BJ (cell line): ENCODE results near the gene CRADD. TPM values are rescaled to one million over a fixed set of nuclear protein-coding genes. Genes with fewer than 3 reads are reported as not detected.
A peak's percentile ranks its signal among the peaks of the same experiment; 100 is the strongest.

Experiments
- CTCF ChIA-PET: fragments of 350-600 bp; formaldehyde crosslinking; extraction: SDS; loops from one replicate; lab custom pipeline; 2021; ENCODE audit warnings: antibody characterized with exemption, inconsistent platforms; lab: Yijun Ruan, JAX
- POLR2A ChIA-PET: fragments of 300-600 bp; sonication (Branson Sonifier 250); formaldehyde crosslinking; extraction: SDS; loops from one replicate; lab custom pipeline; 2021; ENCODE audit warnings: antibody characterized with exemption; lab: Charles Lee
- DNase-seq: peaks from one replicate; pipeline ENCODE4 v3.0.0-alpha.2; 2011; ENCODE audit warnings: low read depth
- H3K27me3 ChIP-seq: 2 replicates; pipeline ENCODE4 v1.6.0; 2011; ENCODE audit warnings: low read length; ENCODE audit not compliant: control insufficient read depth, insufficient read depth
- H3K36me3 ChIP-seq: 2 replicates; pipeline ENCODE4 v1.5.1; 2011; ENCODE audit warnings: low read length; ENCODE audit not compliant: control insufficient read depth, insufficient read depth
- H3K4me3 ChIP-seq: 2 replicates; pipeline ENCODE4 v1.5.1; 2011; ENCODE audit warnings: low read depth, mild to moderate bottlenecking, control low read depth, low read length
- polyA plus RNA-seq: library from polyadenylated mRNA; depleted of rRNA; stranded (reverse); fragments of >200 nt; gene quantifications from 2 replicates; pipeline ENCODE4 v1.2.3, GENCODE V29; 2011
- TF ChIP-seq, protein P1 (sequence below): IDR thresholded peaks from 2 replicates; pipeline ENCODE4 v1.5.1; 2011; ENCODE audit warnings: low read depth, mild to moderate bottlenecking, control low read depth, inconsistent platforms, low read length, moderate library complexity; ENCODE audit not compliant: insufficient read depth

CRADD gene
- polyA plus RNA-seq, 1 experiment, result 16.6 TPM

DNA sequence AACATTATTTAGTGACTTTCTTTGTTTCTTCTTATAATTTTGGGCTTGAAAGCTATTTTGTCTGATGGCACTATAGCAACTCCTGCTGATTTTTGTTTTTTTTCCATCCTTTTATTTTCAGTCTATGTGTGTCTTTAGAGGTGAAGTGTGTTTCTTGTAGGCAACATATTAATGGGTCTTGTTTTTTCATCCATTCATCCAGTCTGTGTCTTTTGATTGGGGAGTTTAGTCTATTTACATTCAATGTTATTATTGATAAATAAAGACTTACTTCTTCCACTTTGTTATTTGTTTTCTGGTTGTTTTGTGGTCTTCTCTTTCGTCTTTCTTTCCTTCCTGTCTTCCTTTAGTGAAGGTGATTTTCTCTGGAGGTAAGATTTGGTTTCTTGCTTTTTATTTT lies 198.0 kb downstream of the CRADD start:
- no peak for DNase-seq
- ChIA-PET CTCF (no interaction called here), POLR2A (no interaction called here)
- TF ChIP-seq, protein P1, sequence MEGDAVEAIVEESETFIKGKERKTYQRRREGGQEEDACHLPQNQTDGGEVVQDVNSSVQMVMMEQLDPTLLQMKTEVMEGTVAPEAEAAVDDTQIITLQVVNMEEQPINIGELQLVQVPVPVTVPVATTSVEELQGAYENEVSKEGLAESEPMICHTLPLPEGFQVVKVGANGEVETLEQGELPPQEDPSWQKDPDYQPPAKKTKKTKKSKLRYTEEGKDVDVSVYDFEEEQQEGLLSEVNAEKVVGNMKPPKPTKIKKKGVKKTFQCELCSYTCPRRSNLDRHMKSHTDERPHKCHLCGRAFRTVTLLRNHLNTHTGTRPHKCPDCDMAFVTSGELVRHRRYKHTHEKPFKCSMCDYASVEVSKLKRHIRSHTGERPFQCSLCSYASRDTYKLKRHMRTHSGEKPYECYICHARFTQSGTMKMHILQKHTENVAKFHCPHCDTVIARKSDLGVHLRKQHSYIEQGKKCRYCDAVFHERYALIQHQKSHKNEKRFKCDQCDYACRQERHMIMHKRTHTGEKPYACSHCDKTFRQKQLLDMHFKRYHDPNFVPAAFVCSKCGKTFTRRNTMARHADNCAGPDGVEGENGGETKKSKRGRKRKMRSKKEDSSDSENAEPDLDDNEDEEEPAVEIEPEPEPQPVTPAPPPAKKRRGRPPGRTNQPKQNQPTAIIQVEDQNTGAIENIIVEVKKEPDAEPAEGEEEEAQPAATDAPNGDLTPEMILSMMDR, result no peak
- Histone ChIP-seq H3K27me3 (no peaks in the 10 kb centered on the region), H3K36me3 (no peaks in the 10 kb centered on the region), H3K4me3 (no peak overlapping the region)

DNA sequence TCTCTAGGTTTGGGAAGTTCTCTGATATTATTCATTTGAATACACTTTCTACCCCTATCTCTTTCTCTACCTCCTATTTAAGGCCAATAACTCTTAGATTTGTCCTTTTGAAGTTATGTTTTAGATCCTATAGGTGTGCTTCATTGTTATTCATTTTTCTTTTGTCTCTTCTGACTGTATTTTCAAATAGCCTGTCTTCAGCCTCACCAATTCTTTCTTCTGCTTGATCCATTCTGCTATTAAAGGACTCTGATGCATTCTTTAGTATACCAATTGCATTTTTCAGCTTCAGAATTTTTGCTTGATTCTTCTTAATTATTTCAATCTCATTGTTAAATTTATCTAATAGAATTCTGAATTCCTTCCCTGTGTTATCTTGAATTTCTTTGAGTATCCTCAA lies 199.2 kb downstream of the CRADD start:
- no peaks in the 10 kb centered on the region for H3K27me3 ChIP-seq
- DNase-seq, result no peak
- TF ChIP-seq, protein P1, result no peak
- no peak overlapping the region for H3K4me3 ChIP-seq
- ChIA-PET POLR2A (no interaction called here), CTCF (no interaction called here)
- no peaks in the 10 kb centered on the region for H3K36me3 ChIP-seq

DNA sequence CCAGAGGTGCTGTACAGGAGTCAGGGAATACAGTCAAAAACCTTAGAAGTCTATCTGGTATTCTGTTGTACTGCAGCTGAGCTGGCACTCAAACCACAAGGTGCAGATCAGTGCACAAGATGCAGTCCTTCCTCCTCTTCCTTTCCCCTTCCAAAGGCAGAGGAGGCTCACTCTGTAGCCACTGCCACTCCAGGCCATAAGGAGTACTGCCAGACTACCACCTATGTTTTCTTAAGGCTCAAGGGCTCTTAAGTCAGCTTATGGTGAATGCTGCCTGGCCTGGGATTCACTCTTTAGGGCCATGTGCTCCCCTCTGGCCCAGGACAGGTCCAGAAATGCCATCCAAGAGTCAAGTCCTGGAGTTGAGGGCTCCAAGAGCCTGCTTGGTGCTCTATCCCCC lies 200.3 kb downstream of the CRADD start:
- TF ChIP-seq, protein P1, result no peak
- DNase-seq, result no peak
- no peak overlapping the region for H3K4me3 ChIP-seq
- no peaks in the 10 kb centered on the region for H3K27me3 ChIP-seq
- CTCF ChIA-PET, result no interaction called here
- POLR2A ChIA-PET, result interaction anchor here (0.5 kb wide), 1 partner anchor 16 kb away, joined by 4 read pairs; no protein-coding TSS in a partner anchor
- H3K36me3 ChIP-seq, result no peaks in the 10 kb centered on the region

DNA sequence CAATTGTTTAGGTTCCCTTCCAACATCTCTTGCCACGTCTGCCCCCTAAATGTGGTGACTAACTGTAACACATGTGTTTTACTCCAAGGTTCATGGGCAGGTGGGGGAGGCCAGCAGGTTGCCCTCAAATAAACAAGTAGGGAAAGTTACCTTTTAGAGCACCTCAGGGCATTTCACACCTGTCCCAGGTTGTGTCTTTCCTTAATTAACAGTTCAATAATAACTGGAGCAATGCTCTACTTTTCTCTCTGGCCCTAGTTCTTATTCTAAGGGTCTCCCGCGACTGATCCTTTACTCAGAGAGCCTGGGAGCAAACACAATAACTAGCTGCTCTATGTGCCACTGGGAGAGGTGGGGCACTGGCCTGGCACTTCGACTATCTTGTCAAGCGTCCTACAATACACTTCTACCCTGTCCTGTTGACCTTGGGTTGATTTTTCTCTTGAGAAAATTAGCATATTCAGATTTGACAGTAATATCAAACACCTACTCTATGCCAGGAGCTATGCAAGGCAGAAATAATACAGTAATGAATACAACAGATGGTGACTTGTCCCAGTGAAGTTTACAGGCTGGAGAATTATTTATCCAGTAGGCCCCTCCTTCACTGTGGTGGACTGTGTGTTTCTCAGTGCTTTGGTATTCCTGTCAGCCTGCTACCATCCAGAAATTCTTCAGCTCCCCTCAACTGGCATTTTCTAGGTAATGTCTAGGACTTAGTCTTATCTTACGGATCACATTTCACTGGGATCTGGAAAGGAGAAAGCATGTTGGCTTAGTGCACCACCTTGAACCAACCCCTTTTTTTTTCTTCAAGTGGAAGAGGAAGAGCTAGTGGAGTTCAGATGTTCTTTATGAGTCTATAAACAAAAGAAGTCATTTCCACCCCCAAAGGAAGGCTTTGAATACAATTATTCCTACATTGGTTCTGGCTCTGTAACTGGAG lies 202.6 kb downstream of the CRADD start:
- ChIA-PET CTCF (interaction anchor here (0.6 to 2.3 kb wide), 6 partner anchors 9 to 222 kb away, joined by 3 to 9 read pairs (median 3); no protein-coding TSS in a partner anchor), POLR2A (interaction anchor here (0.5 to 1.7 kb wide), 8 partner anchors 13 to 266 kb away, joined by 3 to 7 read pairs (median 4); no protein-coding TSS in a partner anchor)
- no peaks in the 10 kb centered on the region for H3K27me3 ChIP-seq

More for the DNA sequence above, 202.6 kb downstream of the CRADD start:
- DNase-seq, result peak; percentile 80
- Histone ChIP-seq H3K4me3 (no peak overlapping the region), H3K36me3 (no peaks in the 10 kb centered on the region)
- TF ChIP-seq, protein P1, result no peak
